ENCODE measurements around the gene TALDO1.

GRCh38 chr11:728901-729491 lies 18.3 kb upstream of the TALDO1 start:
- TF ChIP-seq, protein P1, sequence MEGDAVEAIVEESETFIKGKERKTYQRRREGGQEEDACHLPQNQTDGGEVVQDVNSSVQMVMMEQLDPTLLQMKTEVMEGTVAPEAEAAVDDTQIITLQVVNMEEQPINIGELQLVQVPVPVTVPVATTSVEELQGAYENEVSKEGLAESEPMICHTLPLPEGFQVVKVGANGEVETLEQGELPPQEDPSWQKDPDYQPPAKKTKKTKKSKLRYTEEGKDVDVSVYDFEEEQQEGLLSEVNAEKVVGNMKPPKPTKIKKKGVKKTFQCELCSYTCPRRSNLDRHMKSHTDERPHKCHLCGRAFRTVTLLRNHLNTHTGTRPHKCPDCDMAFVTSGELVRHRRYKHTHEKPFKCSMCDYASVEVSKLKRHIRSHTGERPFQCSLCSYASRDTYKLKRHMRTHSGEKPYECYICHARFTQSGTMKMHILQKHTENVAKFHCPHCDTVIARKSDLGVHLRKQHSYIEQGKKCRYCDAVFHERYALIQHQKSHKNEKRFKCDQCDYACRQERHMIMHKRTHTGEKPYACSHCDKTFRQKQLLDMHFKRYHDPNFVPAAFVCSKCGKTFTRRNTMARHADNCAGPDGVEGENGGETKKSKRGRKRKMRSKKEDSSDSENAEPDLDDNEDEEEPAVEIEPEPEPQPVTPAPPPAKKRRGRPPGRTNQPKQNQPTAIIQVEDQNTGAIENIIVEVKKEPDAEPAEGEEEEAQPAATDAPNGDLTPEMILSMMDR (IDR thresholded peaks at IDR 0.05): no peak
- no peak for TF ChIP-seq POLR2A (IDR thresholded peaks at IDR 0.05)
